Fibroblast of lung (primary cell): ENCODE results near the gene IL22RA2.

Source experiments
- CTCF ChIP-seq, 2 donors: IDR thresholded peaks in 1 of 2; conservative IDR thresholded peaks in 1 of 2; 1 replicate in 1 of 2; 2 replicates in 1 of 2; pipeline ENCODE4 v1.5.1; 2011 to 2012; ENCODE audit warnings: low read length in 2 of 2, control low read depth in 1 of 2, inconsistent platforms in 1 of 2, low read depth in 1 of 2, mild to moderate bottlenecking in 1 of 2
- EZH2 ChIP-seq: IDR thresholded peaks from 2 replicates; pipeline ENCODE4 v1.5.1; 2012; ENCODE audit warnings: low read length, control low read depth, mild to moderate bottlenecking; ENCODE audit errors: missing control alignments

- TF ChIP-seq CTCF (conservative IDR thresholded peaks at IDR 0.05 in 1 of 2, IDR thresholded peaks at IDR 0.05 in 1 of 2; ENCODE audit: low read depth in 1 of 2, low read length in 2 of 2) (no peak), EZH2 (no peak)
These were observed 51.9 kb downstream of the IL22RA2 start for GRCh38 chr6:137121401-137121997.
